H9 (cell line): ENCODE results near the gene ASTN2. TPM values are rescaled to one million over a fixed set of nuclear protein-coding genes. Genes with fewer than 3 reads are reported as not detected.

Experiments used
- DNase-seq: peaks from one replicate; pipeline ENCODE4 v3.0.0-alpha.2; 2017
- H2AFZ ChIP-seq: one replicate; pipeline ENCODE4 v1.6.1; 2013; ENCODE audit warnings: mild to moderate bottlenecking, low read length, control low read depth, moderate library complexity
- H2AK5ac ChIP-seq: 2 replicates; pipeline ENCODE4 v1.6.1; 2013; ENCODE audit warnings: low read length, control low read depth, mixed read lengths; ENCODE audit not compliant: insufficient read length
- H2BK120ac ChIP-seq: one replicate; pipeline ENCODE4 v1.6.1; 2013; ENCODE audit warnings: low read depth, mild to moderate bottlenecking, low read length, control low read depth, inconsistent platforms; ENCODE audit not compliant: poor library complexity, severe bottlenecking
- H2BK12ac ChIP-seq: 2 replicates; pipeline ENCODE4 v1.6.1; 2013; ENCODE audit warnings: low read length, control low read depth, mixed read lengths, low read depth; ENCODE audit not compliant: insufficient read length
- H2BK15ac ChIP-seq: 2 replicates; pipeline ENCODE4 v1.6.1; 2013; ENCODE audit warnings: low read depth, low read length, control low read depth
- H2BK20ac ChIP-seq: one replicate; pipeline ENCODE4 v1.6.1; 2013; ENCODE audit warnings: low read depth, mild to moderate bottlenecking, low read length, control low read depth, inconsistent platforms; ENCODE audit not compliant: poor library complexity, severe bottlenecking
- H2BK5ac ChIP-seq: 2 replicates; pipeline ENCODE4 v1.6.1; 2013; ENCODE audit warnings: low read length, control low read depth, mixed read lengths; ENCODE audit not compliant: insufficient read length
- H3K14ac ChIP-seq: 2 replicates; pipeline ENCODE4 v1.6.1; 2013; ENCODE audit warnings: low read length, control low read depth; ENCODE audit not compliant: insufficient read depth
- H3K18ac ChIP-seq: 2 replicates; pipeline ENCODE4 v1.6.1; 2013; ENCODE audit warnings: low read depth, mild to moderate bottlenecking, mixed read lengths, low read length, control low read depth; ENCODE audit not compliant: insufficient read length
- H3K23ac ChIP-seq: 2 replicates; pipeline ENCODE4 v1.6.1; 2013; ENCODE audit warnings: low read length, control low read depth, mixed read lengths, low read depth; ENCODE audit not compliant: insufficient read length
- H3K23me2 ChIP-seq: 2 replicates; pipeline ENCODE4 v1.6.1; 2013; ENCODE audit warnings: low read depth, mild to moderate bottlenecking, mixed read lengths, low read length, control low read depth; ENCODE audit not compliant: insufficient read length, poor library complexity, severe bottlenecking
- H3K27ac ChIP-seq: 2 replicates; pipeline ENCODE4 v1.5.1; 2013; ENCODE audit warnings: low read length, control low read depth, mixed read lengths, low read depth; ENCODE audit not compliant: insufficient read length
- H3K27me3 ChIP-seq: 2 replicates; pipeline ENCODE4 v1.6.1; 2013; ENCODE audit warnings: low read length, control low read depth, inconsistent platforms; ENCODE audit not compliant: insufficient read depth
- H3K4ac ChIP-seq: 2 replicates; pipeline ENCODE4 v1.6.1; 2013; ENCODE audit warnings: low read depth, mild to moderate bottlenecking, control low read depth, inconsistent platforms, low read length, moderate library complexity
- H3K4me1 ChIP-seq: 2 replicates; pipeline ENCODE4 v1.6.1; 2013; ENCODE audit warnings: low read length, control low read depth, inconsistent platforms; ENCODE audit not compliant: insufficient read depth
- H3K4me2 ChIP-seq: 2 replicates; pipeline ENCODE4 v1.6.1; 2013; ENCODE audit warnings: low read length, control low read depth, mixed read lengths; ENCODE audit not compliant: insufficient read length, insufficient read depth
- H3K56ac ChIP-seq: 2 replicates; pipeline ENCODE4 v1.6.1; 2013; ENCODE audit warnings: low read depth, mild to moderate bottlenecking, mixed read lengths, low read length, control low read depth; ENCODE audit not compliant: insufficient read length
- H3K79me1 ChIP-seq: 2 replicates; pipeline ENCODE4 v1.6.1; 2013; ENCODE audit warnings: low read depth, mild to moderate bottlenecking, moderate library complexity, low read length, control low read depth, inconsistent platforms; ENCODE audit not compliant: insufficient read depth, poor library complexity, severe bottlenecking
- H3K79me2 ChIP-seq: 2 replicates; pipeline ENCODE4 v1.6.1; 2013; ENCODE audit warnings: low read length, control low read depth, inconsistent platforms; ENCODE audit not compliant: insufficient read depth
- H3K9ac ChIP-seq: 2 replicates; pipeline ENCODE4 v1.6.1; 2013; ENCODE audit warnings: low read length, control low read depth, mixed read lengths; ENCODE audit not compliant: insufficient read length; ENCODE audit errors: extremely low read depth
- H3K9me3 ChIP-seq: one replicate; pipeline ENCODE4 v1.6.1; 2013; ENCODE audit warnings: low read depth, low read length, inconsistent platforms; ENCODE audit not compliant: control insufficient read depth
- H3T11ph ChIP-seq: one replicate; pipeline ENCODE4 v1.6.1; 2013; ENCODE audit warnings: mild to moderate bottlenecking, low read length, control low read depth, inconsistent platforms
- H4K20me1 ChIP-seq: one replicate; pipeline ENCODE4 v1.6.1; 2013; ENCODE audit not compliant: control insufficient read depth, insufficient read length, insufficient read depth
- H4K5ac ChIP-seq: 2 replicates; pipeline ENCODE4 v1.6.1; 2013; ENCODE audit warnings: low read depth, mild to moderate bottlenecking, mixed read lengths, low read length, control low read depth; ENCODE audit not compliant: insufficient read length
- H4K8ac ChIP-seq: replicated peaks from 2 replicates; pipeline ENCODE4 v1.6.1; 2013; ENCODE audit warnings: low read length, control low read depth, mixed read lengths, low read depth; ENCODE audit not compliant: insufficient read length
- H4K91ac ChIP-seq: 2 replicates; pipeline ENCODE4 v1.6.1; 2013; ENCODE audit warnings: low read depth, mild to moderate bottlenecking, moderate library complexity, mixed read lengths, low read length, control low read depth; ENCODE audit not compliant: insufficient read length
- H3K27ac Mint-ChIP-seq, 3 experiments: 2 replicates in 2 of 3; 3 replicates in 1 of 3; pipeline ENCODE4 v1.8.0; 2020 to 2021; ENCODE audit warnings: mixed read lengths in 3 of 3, mild to moderate bottlenecking in 1 of 3, moderate library complexity in 1 of 3
- H3K27me3 Mint-ChIP-seq: 2 replicates; pipeline ENCODE4 v1.8.0; 2021; ENCODE audit warnings: low read depth, mild to moderate bottlenecking, moderate library complexity, mixed read lengths
- H3K36me3 Mint-ChIP-seq, 3 experiments: 2 replicates in 2 of 3; 3 replicates in 1 of 3; pipeline ENCODE4 v1.8.0; 2020 to 2021; ENCODE audit warnings: low read depth in 3 of 3, mixed read lengths in 3 of 3; ENCODE audit not compliant: insufficient read depth in 1 of 3
- H3K4me1 Mint-ChIP-seq, 2 experiments: 2 replicates each; pipeline ENCODE4 v1.8.0; 2020; ENCODE audit warnings: mixed read lengths in 2 of 2
- H3K4me3 Mint-ChIP-seq, 2 experiments: 2 replicates in 1 of 2; 3 replicates in 1 of 2; pipeline ENCODE4 v1.8.0; 2020 to 2021; ENCODE audit warnings: mild to moderate bottlenecking in 2 of 2, mixed read lengths in 2 of 2, moderate library complexity in 1 of 2
- H3K9me3 Mint-ChIP-seq, 2 experiments: 2 replicates in 1 of 2; 3 replicates in 1 of 2; pipeline ENCODE4 v1.8.0; 2020; ENCODE audit warnings: mild to moderate bottlenecking in 2 of 2, mixed read lengths in 2 of 2, moderate library complexity in 1 of 2
- WGBS: extraction: QIAGEN DNeasy Blood & Tissue Kit; methylation state at CpG from one replicate; pipeline ENCODE4 v1.1.7; 2013; ENCODE audit warnings: missing lambda C conversion rate, low lambda C conversion rate, mixed read lengths; ENCODE audit not compliant: insufficient read length; ENCODE audit errors: extremely low coverage; 5-methylcytosine and 5-hydroxymethylcytosine counted together
- total RNA-seq: library from RNA; stranded (reverse); gene quantifications from 2 replicates; pipeline ENCODE4 v1.2.1, GENCODE V29; 2021
- TF ChIP-seq, protein P1 (sequence below): fragments of 200-600 bp; sonication (generic); conservative IDR thresholded peaks from 3 replicates; pipeline ENCODE4 v1.8.0; 2021; ENCODE audit warnings: antibody characterized with exemption, mild to moderate bottlenecking

ASTN2 gene
- total RNA-seq, 1 experiment from 2014 or later: 9.7 TPM

DNA sequence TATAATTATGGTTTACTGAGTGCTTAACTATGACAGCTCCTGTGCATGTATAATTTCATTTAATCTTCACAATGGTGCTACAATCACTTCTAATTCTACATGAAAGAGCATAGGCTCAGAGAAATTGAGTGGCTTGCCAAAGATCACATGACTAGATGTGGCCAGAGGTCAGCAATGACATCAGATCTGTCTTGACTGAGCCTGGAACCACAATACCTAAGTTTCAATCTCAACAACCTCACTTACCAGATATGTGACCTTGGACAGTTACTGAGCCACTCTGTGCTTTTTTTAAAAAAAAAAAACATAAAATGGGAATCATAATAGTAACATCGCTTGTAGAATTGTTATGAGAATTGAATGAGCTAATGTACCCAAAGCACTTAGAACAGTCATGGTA is 597.1 kb downstream of the ASTN2 start:
- Histone ChIP-seq H3K56ac (no peak overlapping the region), H3T11ph (no peak overlapping the region), H4K5ac (no peak overlapping the region), H3K14ac (no peak overlapping the region), H2BK12ac (no peak overlapping the region), H3K27ac (no peak overlapping the region), H2AK5ac (no peak overlapping the region), H4K91ac (no peak overlapping the region), H3K9me3 (no peaks in the 10 kb centered on the region), H3K27me3 (no peaks in the 10 kb centered on the region), H3K79me2 (no peaks in the 10 kb centered on the region), H3K18ac (no peak overlapping the region), H3K23me2 (no peaks in the 10 kb centered on the region), H2BK15ac (no peak overlapping the region), H2BK120ac (no peak overlapping the region), H4K20me1 (no peaks in the 10 kb centered on the region), H4K8ac (no peak overlapping the region), H3K4ac (no peak overlapping the region), H3K4me2 (no peak overlapping the region), H2AFZ (no peak overlapping the region), H3K4me1 (peaks cover 2% of the 10 kb centered on the region; the same call in 1 of the 2 replicates), H2BK5ac (no peak overlapping the region), H3K79me1 (no peaks in the 10 kb centered on the region), H3K9ac (no peak overlapping the region), H2BK20ac (no peak overlapping the region), H3K23ac (no peak overlapping the region)
- Mint-ChIP-seq H3K4me3 (no peak overlapping the region), H3K4me1 (peaks cover 30 to 33% of the 10 kb centered on the region in 2 experiments), H3K27ac (no peak overlapping the region), H3K36me3 (no peaks in the 10 kb centered on the region), H3K9me3 (no peaks in the 10 kb centered on the region), H3K27me3 (no peaks in the 10 kb centered on the region)
- WGBS: no CpG with 5 or more reads among the region's 1 CpG
- DNase-seq: no peak
- TF ChIP-seq, protein P1, sequence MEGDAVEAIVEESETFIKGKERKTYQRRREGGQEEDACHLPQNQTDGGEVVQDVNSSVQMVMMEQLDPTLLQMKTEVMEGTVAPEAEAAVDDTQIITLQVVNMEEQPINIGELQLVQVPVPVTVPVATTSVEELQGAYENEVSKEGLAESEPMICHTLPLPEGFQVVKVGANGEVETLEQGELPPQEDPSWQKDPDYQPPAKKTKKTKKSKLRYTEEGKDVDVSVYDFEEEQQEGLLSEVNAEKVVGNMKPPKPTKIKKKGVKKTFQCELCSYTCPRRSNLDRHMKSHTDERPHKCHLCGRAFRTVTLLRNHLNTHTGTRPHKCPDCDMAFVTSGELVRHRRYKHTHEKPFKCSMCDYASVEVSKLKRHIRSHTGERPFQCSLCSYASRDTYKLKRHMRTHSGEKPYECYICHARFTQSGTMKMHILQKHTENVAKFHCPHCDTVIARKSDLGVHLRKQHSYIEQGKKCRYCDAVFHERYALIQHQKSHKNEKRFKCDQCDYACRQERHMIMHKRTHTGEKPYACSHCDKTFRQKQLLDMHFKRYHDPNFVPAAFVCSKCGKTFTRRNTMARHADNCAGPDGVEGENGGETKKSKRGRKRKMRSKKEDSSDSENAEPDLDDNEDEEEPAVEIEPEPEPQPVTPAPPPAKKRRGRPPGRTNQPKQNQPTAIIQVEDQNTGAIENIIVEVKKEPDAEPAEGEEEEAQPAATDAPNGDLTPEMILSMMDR: no peak
